Uterus (tissue), 2 donors: Measurements from ENCODE around the gene ATG16L1.

ENCODE experiments used
- POLR2A ChIP-seq, 2 donors: fragments of 450-650 bp; IDR thresholded peaks; one replicate each; pipeline ENCODE4 v1.6.1; 2016; ENCODE audit warnings: antibody characterized with exemption in 2 of 2, mild to moderate bottlenecking in 1 of 2, moderate library complexity in 1 of 2
- TF ChIP-seq, protein P1 (sequence below), 4 experiments: fragments of 200-600 bp in 2 of 4; fragments of 450-650 bp in 2 of 4; sonication (generic) in 2 of 4; IDR thresholded peaks; one replicate each; pipeline ENCODE4 v1.5.1; 2016 to 2019; ENCODE audit warnings: antibody characterized with exemption in 4 of 4, mild to moderate bottlenecking in 2 of 4, moderate library complexity in 1 of 4

GRCh38 chr2:233221378-233222063 lies 30.0 kb upstream of the ATG16L1 start:
- TF ChIP-seq, protein P1, sequence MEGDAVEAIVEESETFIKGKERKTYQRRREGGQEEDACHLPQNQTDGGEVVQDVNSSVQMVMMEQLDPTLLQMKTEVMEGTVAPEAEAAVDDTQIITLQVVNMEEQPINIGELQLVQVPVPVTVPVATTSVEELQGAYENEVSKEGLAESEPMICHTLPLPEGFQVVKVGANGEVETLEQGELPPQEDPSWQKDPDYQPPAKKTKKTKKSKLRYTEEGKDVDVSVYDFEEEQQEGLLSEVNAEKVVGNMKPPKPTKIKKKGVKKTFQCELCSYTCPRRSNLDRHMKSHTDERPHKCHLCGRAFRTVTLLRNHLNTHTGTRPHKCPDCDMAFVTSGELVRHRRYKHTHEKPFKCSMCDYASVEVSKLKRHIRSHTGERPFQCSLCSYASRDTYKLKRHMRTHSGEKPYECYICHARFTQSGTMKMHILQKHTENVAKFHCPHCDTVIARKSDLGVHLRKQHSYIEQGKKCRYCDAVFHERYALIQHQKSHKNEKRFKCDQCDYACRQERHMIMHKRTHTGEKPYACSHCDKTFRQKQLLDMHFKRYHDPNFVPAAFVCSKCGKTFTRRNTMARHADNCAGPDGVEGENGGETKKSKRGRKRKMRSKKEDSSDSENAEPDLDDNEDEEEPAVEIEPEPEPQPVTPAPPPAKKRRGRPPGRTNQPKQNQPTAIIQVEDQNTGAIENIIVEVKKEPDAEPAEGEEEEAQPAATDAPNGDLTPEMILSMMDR (IDR thresholded peaks at IDR 0.05), result no peak
- TF ChIP-seq POLR2A (IDR thresholded peaks at IDR 0.05), result no peak
